Retinal pigment epithelial cell (primary cell): ENCODE data around the gene ZNF638.

ENCODE experiments used
- DNase-seq: peaks from one replicate; pipeline ENCODE4 v3.0.0-alpha.2; 2010; ENCODE audit warnings: low read depth
- H3K4me3 ChIP-seq: 2 replicates; pipeline ENCODE4 v1.5.1; 2011; ENCODE audit warnings: mild to moderate bottlenecking, low read length, control low read depth, moderate library complexity
- TF ChIP-seq, protein P1 (sequence below): conservative IDR thresholded peaks from 2 replicates; pipeline ENCODE4 v1.5.1; 2011; ENCODE audit warnings: low read depth, low read length, control low read depth, inconsistent platforms

The ZNF638 gene

DNA sequence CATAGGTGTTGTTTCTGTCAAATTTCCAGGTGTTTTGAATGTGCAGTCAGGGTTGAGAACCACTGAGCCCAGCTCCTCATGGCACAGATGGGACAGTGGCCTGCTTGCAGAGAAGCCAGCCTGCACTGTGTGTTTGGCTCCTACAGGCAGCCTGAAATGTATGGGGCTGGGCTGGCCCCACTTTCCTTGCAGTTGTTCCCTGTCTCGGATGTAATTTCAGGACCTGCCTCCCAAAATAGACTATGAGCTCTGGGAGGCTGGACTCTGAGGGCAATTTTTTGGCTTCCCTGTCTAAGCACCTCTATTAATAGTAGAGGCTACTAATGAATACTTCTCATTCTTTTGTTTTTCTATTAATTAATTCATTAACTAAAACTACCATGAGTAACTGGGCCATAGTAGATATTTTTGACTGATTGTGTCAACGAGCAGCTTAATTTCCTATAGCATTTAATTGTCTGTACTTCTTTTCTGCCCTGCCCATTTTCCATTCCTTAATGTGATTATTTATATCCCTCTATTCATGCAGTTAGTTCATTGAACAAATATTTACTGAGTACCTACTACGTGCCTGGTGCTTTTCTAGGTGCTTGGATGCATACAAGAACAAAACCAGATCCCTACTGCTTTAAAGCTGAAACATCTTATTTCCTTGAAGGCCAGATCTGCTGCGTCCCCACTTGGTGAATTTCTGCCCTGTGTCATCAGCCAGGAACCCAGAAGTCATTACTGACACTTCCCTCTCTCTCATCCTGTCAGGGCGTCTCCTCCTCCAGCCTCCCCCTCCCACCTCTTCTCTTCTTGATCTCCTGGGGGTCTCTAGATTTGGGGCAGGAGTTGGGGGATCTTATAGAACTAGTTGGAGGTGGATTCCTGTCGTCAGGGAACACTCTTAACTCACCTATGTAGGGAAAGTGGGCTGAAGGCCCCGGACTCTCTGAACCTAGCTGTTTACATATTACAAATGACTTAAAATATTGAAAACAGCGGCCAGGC, 138.1 kb downstream of the ZNF638 start:
- no peak overlapping the region for H3K4me3 ChIP-seq
- TF ChIP-seq, protein P1, sequence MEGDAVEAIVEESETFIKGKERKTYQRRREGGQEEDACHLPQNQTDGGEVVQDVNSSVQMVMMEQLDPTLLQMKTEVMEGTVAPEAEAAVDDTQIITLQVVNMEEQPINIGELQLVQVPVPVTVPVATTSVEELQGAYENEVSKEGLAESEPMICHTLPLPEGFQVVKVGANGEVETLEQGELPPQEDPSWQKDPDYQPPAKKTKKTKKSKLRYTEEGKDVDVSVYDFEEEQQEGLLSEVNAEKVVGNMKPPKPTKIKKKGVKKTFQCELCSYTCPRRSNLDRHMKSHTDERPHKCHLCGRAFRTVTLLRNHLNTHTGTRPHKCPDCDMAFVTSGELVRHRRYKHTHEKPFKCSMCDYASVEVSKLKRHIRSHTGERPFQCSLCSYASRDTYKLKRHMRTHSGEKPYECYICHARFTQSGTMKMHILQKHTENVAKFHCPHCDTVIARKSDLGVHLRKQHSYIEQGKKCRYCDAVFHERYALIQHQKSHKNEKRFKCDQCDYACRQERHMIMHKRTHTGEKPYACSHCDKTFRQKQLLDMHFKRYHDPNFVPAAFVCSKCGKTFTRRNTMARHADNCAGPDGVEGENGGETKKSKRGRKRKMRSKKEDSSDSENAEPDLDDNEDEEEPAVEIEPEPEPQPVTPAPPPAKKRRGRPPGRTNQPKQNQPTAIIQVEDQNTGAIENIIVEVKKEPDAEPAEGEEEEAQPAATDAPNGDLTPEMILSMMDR, result no peak
- DNase-seq, result no peak

DNA sequence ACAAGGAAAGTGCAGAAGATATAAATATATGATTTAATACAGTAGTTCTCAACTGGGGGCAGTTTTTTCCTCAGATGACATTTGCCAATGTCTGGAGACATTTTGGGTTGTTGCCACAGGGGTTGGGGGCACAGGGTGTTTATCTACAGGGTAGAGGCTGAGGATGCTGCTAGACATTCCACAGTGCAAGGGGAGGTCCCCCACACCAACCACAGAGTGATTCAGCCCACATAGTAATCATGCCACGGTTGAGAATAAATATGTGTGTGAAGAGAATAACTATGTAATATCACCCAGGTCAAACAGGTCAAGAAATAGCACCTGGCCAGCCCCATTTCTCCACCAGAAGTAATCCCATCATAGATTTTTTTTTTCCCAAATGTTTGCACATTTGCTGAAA, 139.7 kb downstream of the ZNF638 start:
- no peak overlapping the region for H3K4me3 ChIP-seq
- DNase-seq, result no peak
- TF ChIP-seq, protein P1, result no peak

DNA sequence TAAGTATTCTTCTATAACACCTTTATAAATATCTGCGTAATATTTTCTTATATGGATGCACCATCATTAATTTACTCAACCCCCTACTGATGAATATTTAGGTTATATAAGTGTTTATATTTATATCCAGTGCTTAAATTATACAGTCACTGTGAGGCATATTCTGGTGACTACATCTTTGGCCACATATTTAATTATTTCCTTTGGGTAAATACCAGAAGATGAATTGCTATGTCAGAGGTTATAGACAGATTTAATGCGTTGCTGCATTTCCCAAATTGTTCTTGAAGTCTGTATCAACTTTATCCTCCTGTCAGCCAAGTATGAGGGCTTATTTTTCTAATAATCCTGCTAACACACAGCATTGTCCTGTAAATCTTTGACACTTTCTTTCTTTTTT, 140.4 kb downstream of the ZNF638 start:
- H3K4me3 ChIP-seq, result no peak overlapping the region
- no peak for DNase-seq
- TF ChIP-seq, protein P1, result no peak

DNA sequence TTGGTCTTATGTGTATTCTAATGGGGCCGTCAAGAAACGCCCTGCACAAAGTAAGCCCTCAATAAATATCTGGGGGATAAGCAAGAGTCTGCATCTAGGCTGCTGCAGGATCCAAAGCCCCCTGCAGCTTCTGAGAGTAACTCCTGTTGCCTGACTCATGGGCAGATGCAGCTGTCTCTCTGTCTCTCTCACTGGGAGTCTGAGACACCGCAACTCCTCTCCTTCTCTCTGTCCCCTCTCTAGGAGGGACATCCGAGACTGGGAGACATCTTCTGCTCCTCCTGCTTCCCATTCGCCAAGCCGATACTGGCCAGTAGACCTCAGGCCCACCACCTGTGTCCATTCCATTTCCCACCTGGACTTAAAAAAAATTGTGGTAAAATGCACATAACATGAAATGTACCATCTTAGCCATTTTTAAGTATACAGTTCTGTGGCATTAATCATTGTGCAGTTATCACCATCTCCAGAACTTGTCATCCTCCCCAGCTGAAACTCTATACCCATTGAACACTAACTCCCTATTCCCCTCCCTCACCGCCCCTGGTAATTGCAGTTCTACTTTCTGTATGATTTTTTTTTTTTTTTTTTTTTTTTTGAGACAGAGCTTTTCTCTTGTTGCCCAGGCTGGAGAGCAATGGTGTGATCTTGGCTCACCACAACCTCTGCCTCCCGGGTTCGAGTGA, 141.9 kb downstream of the ZNF638 start:
- DNase-seq, result no peak
- H3K4me3 ChIP-seq, result no peak overlapping the region
- TF ChIP-seq, protein P1, result no peak

DNA sequence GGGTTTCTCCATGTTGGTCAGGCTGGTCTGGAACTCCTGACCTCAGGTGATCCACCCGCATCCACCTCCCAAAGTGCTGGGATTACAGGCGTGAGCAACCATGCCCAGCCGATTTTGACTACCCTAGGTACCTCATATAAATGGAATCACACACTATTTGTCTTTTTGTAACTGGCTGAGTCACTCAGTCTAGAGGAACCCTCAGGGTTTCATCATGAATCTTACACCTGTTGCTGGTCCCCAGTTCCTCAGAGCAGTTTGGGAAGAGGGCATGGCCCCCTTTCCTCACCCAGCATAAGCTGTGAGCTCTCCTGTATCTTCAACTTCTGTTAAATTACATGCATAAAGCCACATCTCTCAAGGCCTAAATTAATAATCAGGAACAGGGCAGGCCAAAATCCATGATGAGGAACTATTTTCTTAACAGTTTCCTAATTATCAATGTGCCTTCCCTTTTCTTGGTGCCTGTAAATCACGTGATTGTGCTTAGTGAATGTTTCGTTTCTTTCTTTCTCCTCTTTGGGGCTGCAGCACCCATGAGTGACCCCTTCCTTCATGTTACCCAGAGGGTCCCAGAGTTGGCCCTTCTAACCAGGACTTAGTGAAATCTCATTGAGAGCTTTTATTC, 142.6 kb downstream of the ZNF638 start:
- no peak overlapping the region for H3K4me3 ChIP-seq
- TF ChIP-seq, protein P1, result no peak
- no peak for DNase-seq

DNA sequence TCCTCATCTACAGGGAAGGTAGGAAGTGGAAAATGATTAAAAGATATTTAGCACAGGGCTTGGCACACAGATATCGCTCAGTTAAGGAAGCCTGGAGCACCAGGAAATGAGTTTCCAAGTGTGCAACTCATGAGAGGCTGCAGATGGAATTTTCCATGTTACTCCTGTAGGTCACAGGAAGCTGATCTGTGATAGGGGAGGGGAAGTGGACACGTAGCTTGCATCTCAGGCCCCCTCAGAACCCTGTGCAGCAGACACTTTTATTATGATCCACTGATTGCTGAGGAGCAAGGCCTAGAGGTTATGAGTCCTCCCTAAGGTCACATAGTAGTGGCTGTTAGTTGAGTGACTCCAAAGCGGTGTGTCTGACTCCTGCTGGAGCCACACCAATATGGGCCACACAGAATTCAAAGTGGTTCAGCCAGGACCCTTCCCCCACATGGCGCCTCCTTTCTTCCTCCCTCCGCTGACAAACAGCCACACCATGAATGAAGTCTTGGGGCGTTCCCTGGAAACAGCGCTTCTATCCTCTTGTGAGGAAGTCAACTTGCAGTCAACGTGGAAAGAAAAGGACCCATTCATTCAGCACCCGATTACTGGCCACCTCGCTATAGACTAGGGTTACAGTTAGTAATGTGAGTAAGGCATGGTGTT, 143.3 kb downstream of the ZNF638 start:
- TF ChIP-seq, protein P1, result no peak
- DNase-seq, result no peak
- no peak overlapping the region for H3K4me3 ChIP-seq
